ENCODE measurements around the gene BRSK2. TPM values are rescaled to one million over a fixed set of nuclear protein-coding genes. Genes with fewer than 3 reads are reported as not detected.

BRSK2 gene
- total and polyA plus RNA-seq, 4 donors, result 0.55 to 1.0 (median 0.62) TPM

DNA sequence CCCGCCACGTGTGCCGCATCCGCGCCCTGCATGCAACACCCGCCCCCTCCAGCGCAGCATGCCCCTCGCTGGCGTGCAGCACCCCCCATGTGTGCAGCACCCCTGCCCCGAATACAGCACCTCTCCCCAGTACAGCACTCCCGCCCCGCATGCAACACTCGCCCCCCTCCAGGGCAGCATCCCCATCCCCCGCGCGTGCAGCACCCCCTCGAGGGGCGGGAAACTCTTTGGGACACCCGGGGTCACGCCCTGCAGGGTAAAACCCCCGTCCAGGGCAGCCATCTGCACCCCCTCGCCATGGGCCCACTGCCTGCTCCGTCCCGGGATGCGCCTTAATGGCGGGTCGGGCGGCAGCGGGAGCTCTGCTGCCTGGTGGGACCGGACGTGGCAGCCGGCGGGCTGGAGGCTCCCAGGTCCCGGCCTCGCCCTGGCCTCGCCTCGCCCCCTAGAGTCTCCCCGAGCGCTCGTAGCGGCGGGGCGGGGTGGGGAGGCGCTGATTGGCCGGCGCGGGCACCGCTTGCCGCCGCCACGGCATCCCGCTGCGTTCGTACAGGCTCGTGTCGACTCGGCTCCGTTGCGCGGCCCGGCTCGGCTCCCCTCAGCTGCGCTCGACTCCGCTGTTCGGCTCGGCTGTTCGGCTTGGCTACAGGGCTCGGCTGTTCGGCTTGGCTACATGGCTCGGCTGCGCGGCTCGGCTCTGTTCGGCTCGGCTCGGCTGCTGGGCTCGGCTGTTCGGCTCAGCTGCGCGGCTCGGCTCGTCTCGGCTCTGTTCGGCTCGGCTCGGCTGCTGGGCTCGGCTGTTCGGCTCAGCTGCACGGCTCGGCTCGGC is 417 bp upstream of the BRSK2 start:
- Histone ChIP-seq H3K27me3 (ENCODE audit: control insufficient read depth in 1 of 2, insufficient read depth in 2 of 2, low read length in 1 of 2) (no peaks in the 10 kb centered on the region), H3K4me1 (ENCODE audit: control insufficient read depth in 1 of 2, insufficient read depth in 2 of 2, low read length in 2 of 2) (no peaks in the 10 kb centered on the region), H3K27ac (ENCODE audit: low read depth in 1 of 2, low read length in 2 of 2) (no peak overlapping the region), H3K9me3 (ENCODE audit: control insufficient read depth, low read length) (no peaks in the 10 kb centered on the region), H3K36me3 (ENCODE audit: control insufficient read depth in 1 of 2, insufficient read depth in 2 of 2, low read length in 1 of 2) (no peaks in the 10 kb centered on the region), H3K4me3 (ENCODE audit: low read length in 2 of 2) (peak overlapping the region; percentile 22 to 28)
- ATAC-seq (ENCODE audit: low FRiP score) (peak; percentile 99), DNase-seq (peak; percentile 98 to 99)
- intact Hi-C loops (cut with DNase I), result loop anchor here (10.0 kb wide), 2 partner anchors 125 to 185 kb away; no protein-coding TSS in a partner anchor
- WGBS, 2 donors, result 1% methylated on average over 81 to 92 of the region's 92 CpGs

DNA sequence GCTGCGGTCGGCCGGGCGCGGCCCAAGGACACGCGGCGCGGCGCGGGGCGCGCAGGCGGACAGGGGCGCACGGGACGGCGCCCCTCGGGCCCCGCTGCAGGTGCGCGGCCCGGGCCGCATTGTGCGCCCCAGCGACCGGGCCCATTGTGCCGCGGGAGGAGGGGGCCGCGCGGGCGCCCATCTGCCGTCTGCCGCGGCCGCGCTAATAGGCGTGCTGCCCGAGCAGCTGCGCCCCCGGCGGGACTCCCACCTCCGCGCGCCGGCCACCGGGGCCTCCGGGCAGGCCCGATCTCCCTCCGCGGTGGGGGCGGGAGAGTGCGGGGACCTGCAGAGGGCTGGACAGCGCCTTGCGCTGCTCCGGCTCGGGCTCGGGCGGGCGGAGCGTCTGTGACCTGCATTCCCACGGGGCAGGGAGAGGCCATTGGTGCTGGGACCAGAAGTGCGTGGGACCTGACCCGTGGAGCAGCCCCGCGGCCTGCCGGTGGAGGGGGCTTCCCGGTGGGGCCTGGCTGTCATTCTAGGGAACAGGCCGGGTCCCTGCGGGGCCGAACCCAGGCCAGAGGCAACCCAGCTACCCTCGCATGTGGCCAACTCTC is 933 bp downstream of the BRSK2 start:
- intact Hi-C loops (cut with DNase I), result loop anchor here in 1 of 2 donors (10.0 kb wide), 1 partner anchor 144 kb away; no protein-coding TSS in a partner anchor
- H3K36me3 ChIP-seq (ENCODE audit: control insufficient read depth in 1 of 2, insufficient read depth in 2 of 2, low read length in 1 of 2), result no peaks in the 10 kb centered on the region
- no peak overlapping the region for H3K27ac ChIP-seq (ENCODE audit: low read depth in 1 of 2, low read length in 2 of 2)
- ATAC-seq (ENCODE audit: low FRiP score) (no peak), DNase-seq (peak in 1 of 2 donors; percentile 52)
- H3K9me3 ChIP-seq (ENCODE audit: control insufficient read depth, low read length), result no peaks in the 10 kb centered on the region
- no peaks in the 10 kb centered on the region for H3K27me3 ChIP-seq (ENCODE audit: control insufficient read depth in 1 of 2, insufficient read depth in 2 of 2, low read length in 1 of 2)
- 2 to 3% methylated on average over 49 to 73 of the region's 73 CpGs for WGBS, 2 donors
- H3K4me3 ChIP-seq (ENCODE audit: low read length in 2 of 2), result no peak overlapping the region
- no peaks in the 10 kb centered on the region for H3K4me1 ChIP-seq (ENCODE audit: control insufficient read depth in 1 of 2, insufficient read depth in 2 of 2, low read length in 2 of 2)

DNA sequence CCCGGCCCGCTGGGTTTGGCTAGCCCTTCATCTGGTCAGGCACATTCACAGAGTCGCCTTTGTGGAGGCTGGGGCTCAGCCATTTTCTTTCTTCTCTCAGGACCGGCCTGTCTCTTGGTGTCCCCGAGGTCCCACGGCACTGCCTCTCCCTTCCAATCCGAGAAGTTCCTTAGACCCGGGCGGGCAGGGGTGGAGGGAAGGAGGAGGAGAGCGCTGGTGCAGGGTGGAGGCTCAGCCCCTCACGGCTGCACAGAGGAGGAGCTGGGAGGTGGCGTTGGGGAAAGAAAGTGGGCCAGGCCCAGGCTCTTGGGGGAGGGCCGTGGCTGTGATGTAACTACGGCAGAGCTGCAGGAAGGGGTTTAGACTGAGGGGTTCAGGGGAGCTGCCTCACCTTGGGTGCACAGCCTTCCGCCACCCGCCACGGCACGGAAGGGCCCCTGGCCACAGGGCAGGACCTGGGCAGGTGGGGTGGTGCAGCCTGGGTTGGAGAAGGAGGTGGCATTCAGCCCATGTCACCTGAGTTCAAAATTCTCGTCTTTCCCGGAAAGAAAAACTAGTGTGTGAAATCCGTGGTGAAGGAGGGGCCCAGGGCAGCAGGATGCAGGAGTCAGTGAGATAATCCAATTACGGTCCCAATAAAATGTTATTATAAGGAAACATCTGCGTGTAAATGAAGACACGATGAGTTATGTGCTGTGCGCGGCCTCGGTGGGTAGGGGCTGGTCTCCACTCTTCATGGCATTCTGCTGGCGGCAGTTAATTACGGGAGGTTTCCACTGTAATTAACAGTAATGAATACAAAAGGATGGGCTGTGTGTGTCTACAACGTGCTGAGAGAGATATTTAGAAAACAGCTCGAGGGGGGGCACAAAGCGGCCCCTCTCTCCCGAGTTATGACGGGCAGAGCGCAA is 1.7 kb downstream of the BRSK2 start:
- intact Hi-C loops (cut with DNase I), result loop anchor here in 1 of 2 donors (10.0 kb wide), 1 partner anchor 143 kb away; no protein-coding TSS in a partner anchor
- WGBS, 2 donors, result 46 to 50% methylated on average over 35 of the region's 35 CpGs
- Histone ChIP-seq H3K27ac (ENCODE audit: low read depth in 1 of 2, low read length in 2 of 2) (no peak overlapping the region), H3K27me3 (ENCODE audit: control insufficient read depth in 1 of 2, insufficient read depth in 2 of 2, low read length in 1 of 2) (no peaks in the 10 kb centered on the region), H3K9me3 (ENCODE audit: control insufficient read depth, low read length) (no peaks in the 10 kb centered on the region), H3K36me3 (ENCODE audit: control insufficient read depth in 1 of 2, insufficient read depth in 2 of 2, low read length in 1 of 2) (no peaks in the 10 kb centered on the region), H3K4me1 (ENCODE audit: control insufficient read depth in 1 of 2, insufficient read depth in 2 of 2, low read length in 2 of 2) (no peaks in the 10 kb centered on the region), H3K4me3 (ENCODE audit: low read length in 2 of 2) (no peak overlapping the region)
- no peak for DNase-seq
- ATAC-seq (ENCODE audit: low FRiP score), result no peak

- DNase-seq (no peak), ATAC-seq (ENCODE audit: low FRiP score) (no peak)
- no peaks in the 10 kb centered on the region for H3K27me3 ChIP-seq (ENCODE audit: control insufficient read depth in 1 of 2, insufficient read depth in 2 of 2, low read length in 1 of 2)
- H3K4me3 ChIP-seq (ENCODE audit: low read length in 2 of 2), result no peak overlapping the region
- whole genome bisulfite sequencing, 2 donors, result 32 to 34% methylated on average over 12 of the region's 12 CpGs
- no peaks in the 10 kb centered on the region for H3K36me3 ChIP-seq (ENCODE audit: control insufficient read depth in 1 of 2, insufficient read depth in 2 of 2, low read length in 1 of 2)
- intact Hi-C loops (cut with DNase I), result loop anchor here in 1 of 2 donors (10.0 kb wide), 1 partner anchor 143 kb away; no protein-coding TSS in a partner anchor
- H3K4me1 ChIP-seq (ENCODE audit: control insufficient read depth in 1 of 2, insufficient read depth in 2 of 2, low read length in 2 of 2), result no peaks in the 10 kb centered on the region
- H3K9me3 ChIP-seq (ENCODE audit: control insufficient read depth, low read length), result no peaks in the 10 kb centered on the region
- H3K27ac ChIP-seq (ENCODE audit: low read depth in 1 of 2, low read length in 2 of 2), result no peak overlapping the region
Observed at GRCh38 chr11:1392111-1392510, 2.4 kb downstream of the BRSK2 start.

- ATAC-seq (ENCODE audit: low FRiP score), result no peak
- Histone ChIP-seq H3K36me3 (ENCODE audit: control insufficient read depth in 1 of 2, insufficient read depth in 2 of 2, low read length in 1 of 2) (no peaks in the 10 kb centered on the region), H3K9me3 (ENCODE audit: control insufficient read depth, low read length) (no peaks in the 10 kb centered on the region), H3K4me3 (ENCODE audit: low read length in 2 of 2) (no peak overlapping the region), H3K27ac (ENCODE audit: low read depth in 1 of 2, low read length in 2 of 2) (no peak overlapping the region), H3K4me1 (ENCODE audit: control insufficient read depth in 1 of 2, insufficient read depth in 2 of 2, low read length in 2 of 2) (no peaks in the 10 kb centered on the region), H3K27me3 (ENCODE audit: control insufficient read depth in 1 of 2, insufficient read depth in 2 of 2, low read length in 1 of 2) (no peaks in the 10 kb centered on the region)
- peak in 1 of 2 donors; percentile 25 for DNase-seq
- 88 to 89% methylated on average over 21 of the region's 21 CpGs for WGBS, 2 donors
- intact Hi-C loops (cut with DNase I), result loop anchor here in 1 of 2 donors (10.0 kb wide), 1 partner anchor 142 kb away; no protein-coding TSS in a partner anchor
Observed at GRCh38 chr11:1392561-1392960, 2.8 kb downstream of the BRSK2 start.

GRCh38 chr11:1393038-1393710 is 3.4 kb downstream of the BRSK2 start:
- ATAC-seq (ENCODE audit: low FRiP score) (no peak), DNase-seq (peak in 1 of 2 donors; percentile 39)
- Histone ChIP-seq H3K36me3 (ENCODE audit: control insufficient read depth in 1 of 2, insufficient read depth in 2 of 2, low read length in 1 of 2) (no peaks in the 10 kb centered on the region), H3K4me3 (ENCODE audit: low read length in 2 of 2) (no peak overlapping the region), H3K9me3 (ENCODE audit: control insufficient read depth, low read length) (no peaks in the 10 kb centered on the region), H3K27ac (ENCODE audit: low read depth in 1 of 2, low read length in 2 of 2) (no peak overlapping the region), H3K4me1 (ENCODE audit: control insufficient read depth in 1 of 2, insufficient read depth in 2 of 2, low read length in 2 of 2) (no peaks in the 10 kb centered on the region), H3K27me3 (ENCODE audit: control insufficient read depth in 1 of 2, insufficient read depth in 2 of 2, low read length in 1 of 2) (no peaks in the 10 kb centered on the region)
- WGBS, 2 donors, result 89 to 93% methylated on average over 19 of the region's 19 CpGs
- intact Hi-C loops (cut with DNase I), result loop anchor here in 1 of 2 donors (10.0 kb wide), 1 partner anchor 142 kb away; no protein-coding TSS in a partner anchor

DNA sequence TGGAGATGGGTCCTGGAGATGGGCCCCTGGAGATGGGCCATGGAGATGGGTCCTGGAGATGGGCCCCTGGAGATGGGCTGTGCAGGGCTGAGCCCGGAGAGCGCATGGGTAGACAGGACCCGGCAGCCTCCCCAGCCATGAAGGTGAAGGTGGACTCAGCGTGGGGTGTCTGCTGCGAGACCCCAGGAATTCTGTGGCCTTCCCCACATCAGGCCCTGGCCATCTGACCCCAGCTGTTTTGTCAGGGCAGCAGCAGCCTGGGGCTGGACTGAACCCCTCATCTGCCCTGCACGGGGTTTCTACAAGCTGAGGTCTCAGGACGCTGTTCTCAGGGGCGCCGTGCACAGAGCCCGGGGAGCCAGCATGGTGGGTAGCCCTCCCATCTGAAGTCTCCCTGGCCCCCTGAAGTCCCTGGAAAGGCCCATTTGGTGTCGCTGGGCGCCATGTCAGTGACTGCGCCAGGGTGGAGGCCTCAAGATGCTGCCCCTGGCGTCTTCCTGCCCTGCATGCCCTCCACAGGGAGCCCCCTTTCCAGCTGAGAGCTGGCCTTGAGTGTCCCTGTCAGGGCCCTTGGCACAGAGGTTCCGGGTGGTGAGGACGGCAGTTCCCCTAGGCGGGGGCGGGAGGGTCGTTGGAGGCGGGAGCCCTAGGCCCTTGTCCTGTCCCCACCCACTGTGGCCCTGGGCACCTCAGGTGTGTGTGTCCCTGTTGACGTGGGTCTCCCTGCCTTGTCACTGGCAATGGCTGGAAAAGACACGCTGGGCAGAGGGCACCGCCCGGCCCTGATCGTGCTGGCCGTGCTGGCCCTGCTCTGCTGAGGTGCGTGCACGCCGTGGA is 5.4 kb downstream of the BRSK2 start:
- intact Hi-C loops (cut with DNase I), result loop anchor here in 1 of 2 donors (10.0 kb wide), 1 partner anchor 140 kb away; no protein-coding TSS in a partner anchor
- DNase-seq, result peak in 1 of 2 donors; percentile 42
- WGBS, 2 donors, result 95 to 96% methylated on average over 25 to 29 of the region's 29 CpGs
- no peak for ATAC-seq (ENCODE audit: low FRiP score)
- Histone ChIP-seq H3K4me3 (ENCODE audit: low read length in 2 of 2) (no peak overlapping the region), H3K27ac (ENCODE audit: low read depth in 1 of 2, low read length in 2 of 2) (no peak overlapping the region), H3K9me3 (ENCODE audit: control insufficient read depth, low read length) (no peaks in the 10 kb centered on the region), H3K4me1 (ENCODE audit: control insufficient read depth in 1 of 2, insufficient read depth in 2 of 2, low read length in 2 of 2) (no peaks in the 10 kb centered on the region), H3K36me3 (ENCODE audit: control insufficient read depth in 1 of 2, insufficient read depth in 2 of 2, low read length in 1 of 2) (no peaks in the 10 kb centered on the region), H3K27me3 (ENCODE audit: control insufficient read depth in 1 of 2, insufficient read depth in 2 of 2, low read length in 1 of 2) (no peaks in the 10 kb centered on the region)

Data from aorta (tissue), 5 donors.